HG02623 (cell line): ENCODE measurements around the gene FIBCD1.
"Not testable (repeated sequence)": the region's sequence is repeated elsewhere in the genome, so short reads cannot be mapped to it uniquely, and the experiment has no call there.

Source experiments
- ATAC-seq: cut with Tn5 transposase; IDR thresholded peaks from one replicate; pipeline ENCODE4 v1.9.1; 2021; ENCODE audit warnings: moderate library complexity; ENCODE audit not compliant: unreplicated experiment

The FIBCD1 gene

DNA sequence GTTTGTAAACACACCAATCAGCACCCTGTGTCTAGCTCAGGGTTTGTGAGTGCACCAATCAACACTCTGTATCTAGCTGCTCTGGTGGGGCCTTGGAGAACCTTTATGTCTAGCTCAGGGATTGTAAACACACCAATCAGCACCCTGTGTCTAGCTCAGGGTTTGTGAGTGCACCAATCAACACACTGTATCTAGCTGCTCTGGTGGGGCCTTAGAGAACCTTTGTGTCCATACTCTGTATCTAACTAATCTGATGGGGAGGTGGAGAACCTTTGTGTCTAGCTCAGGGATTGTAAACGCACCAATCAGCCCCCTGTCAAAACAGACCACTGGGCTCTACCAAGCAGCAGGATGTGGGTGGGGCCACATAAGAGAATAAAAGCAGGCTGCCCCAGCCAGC lies 28.4 kb downstream of the FIBCD1 start:
- not testable (repeated sequence) for ATAC-seq

DNA sequence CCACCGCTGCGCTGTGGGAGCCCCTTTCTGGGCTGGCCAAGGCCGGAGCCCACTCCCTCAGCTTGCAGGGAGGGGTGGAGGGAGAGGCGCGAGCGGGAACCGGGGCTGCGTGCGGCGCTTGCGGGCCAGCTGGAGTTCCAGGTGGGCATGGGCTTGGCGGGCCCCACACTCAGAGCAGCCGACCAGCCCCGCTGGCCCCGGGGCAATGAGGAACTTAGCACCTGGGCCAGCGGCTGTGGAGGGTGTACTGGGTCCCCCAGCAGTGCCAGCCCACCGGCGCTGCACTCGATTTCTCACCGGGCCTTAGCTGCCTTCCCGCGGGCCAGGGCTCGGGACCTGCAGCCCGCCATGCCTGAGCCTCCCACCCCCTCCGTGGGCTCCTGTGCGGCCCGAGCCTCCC lies 29.0 kb downstream of the FIBCD1 start:
- not testable (repeated sequence) for ATAC-seq

DNA sequence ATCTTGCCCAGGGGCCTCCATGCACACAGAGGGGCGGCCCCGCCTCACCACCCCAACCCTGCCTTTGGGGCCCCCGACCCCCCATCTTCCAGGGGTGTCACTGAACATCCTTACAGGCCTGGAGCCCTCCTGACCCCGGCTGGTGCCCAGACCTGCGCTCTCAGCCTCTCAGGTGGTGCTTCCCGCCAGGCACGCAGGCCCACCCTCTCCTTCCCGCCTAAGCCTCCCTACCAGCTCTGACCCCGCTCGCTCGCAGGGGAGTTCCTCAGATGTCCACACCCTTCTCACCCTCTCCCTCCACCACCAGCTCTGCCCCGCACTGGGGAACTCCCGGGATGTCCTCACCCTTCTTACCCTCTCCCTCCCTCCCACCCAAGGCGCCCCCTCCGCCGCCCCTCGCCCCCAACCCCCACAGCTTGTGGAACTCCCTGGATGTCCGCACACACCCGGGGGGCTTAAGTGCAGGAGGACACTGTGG lies 30.1 kb downstream of the FIBCD1 start:
- no peak for ATAC-seq

DNA sequence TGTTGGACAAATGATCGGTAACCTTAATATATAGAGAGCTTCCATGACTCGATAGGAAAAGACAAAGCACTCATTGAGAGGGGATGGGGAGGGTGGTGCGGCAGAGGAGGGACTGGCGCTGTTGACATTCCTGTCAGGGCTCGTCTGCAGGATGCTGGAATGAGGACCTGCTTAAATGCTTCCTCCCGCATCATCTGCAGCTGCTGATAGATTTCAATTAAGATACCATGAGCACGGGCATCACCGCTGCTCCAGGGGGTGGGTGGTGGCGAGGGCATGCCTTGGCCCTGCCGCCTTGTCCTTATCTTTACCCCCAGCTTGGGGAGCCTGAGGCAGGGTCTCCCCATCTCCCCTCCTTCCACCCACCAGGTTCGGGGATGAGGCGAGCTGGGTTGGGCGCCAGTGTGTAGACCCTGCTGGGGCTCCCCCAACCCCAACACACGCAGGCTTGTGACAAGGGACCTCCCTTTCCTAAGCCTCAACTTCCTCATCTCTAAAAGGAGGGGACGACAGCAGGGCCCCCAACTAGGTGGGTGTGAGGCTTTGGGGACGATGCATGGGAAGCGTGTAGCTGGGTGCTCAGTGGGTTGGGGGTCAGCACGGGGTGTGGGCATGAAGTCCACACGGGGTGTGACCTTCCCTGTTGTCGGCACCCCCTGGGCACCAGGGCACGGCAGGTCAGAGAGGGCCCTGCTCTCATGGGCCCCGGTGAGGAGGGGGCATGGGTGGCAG lies 30.7 kb downstream of the FIBCD1 start:
- ATAC-seq: no peak

DNA sequence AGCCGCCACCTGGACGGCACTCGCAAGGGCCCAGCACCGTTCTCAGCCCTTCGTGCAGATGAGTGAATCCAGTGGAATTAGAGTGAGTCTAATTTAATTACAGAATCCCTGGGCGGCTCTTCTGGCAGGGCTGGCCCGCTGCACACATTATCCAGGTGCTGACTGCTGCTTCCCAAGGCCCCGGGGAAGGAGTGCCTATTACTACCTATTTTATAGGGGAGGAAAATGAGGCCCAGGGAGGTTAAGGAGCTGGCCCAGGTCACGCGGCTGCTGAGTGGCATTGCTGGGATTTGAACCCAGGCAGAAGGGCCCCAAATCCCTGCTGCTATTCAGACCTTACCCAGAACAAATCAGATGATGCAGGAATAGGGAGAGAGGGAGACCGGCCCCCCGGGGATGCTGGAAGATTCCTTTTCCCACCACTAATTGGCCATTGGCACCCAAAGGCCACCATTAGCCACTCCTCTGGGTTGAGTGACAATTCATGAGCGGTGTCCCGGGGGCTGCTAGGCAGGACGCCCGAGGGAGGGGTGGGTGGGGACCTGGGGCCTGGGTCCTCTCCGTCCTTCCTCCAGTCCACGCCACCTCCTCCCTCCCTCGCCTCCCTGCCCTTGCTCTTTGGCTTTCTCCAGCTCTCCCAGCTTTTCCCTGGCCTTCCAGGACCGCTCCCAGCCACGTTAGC lies 32.2 kb downstream of the FIBCD1 start:
- no peak for ATAC-seq

DNA sequence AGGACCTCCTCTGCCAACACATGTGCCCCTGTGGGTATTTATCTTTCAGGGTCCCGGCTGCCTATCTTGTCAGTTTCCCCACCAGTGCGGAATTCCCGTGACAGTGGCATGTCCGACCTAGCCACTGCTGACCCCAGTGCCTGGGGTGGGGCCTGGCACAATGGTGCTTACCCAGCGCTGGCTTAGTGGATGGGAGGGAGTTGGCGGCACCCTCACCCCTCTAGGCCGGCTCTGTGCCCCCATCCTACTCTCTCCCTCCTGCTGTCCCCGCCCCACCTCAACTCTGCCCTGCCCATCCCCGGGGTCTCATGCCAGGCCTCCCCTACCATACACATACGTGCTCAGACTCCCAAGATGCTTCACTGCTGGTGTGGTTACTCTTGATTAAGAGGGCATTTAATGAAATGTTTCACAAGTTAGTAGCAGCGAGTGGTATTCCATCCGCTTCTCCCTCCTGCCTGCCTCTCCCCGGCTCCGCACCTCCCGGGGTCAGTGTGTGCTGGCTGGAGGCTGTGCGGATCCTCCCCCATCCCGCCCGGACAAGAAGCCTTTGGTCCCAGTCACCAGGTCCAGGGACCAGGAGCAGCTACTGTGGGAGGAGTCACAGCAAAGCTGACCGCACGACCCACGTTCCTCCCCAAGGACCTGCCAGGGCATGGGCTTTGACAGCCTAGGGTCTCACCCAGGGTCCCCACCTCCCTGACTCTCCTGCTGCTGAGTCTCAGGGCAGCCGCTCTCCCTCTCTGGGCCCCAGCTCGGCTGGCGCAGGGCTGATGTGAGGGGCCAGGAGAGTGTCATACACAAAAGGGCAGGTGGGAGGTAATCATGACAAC lies 32.9 kb downstream of the FIBCD1 start:
- no peak for ATAC-seq

DNA sequence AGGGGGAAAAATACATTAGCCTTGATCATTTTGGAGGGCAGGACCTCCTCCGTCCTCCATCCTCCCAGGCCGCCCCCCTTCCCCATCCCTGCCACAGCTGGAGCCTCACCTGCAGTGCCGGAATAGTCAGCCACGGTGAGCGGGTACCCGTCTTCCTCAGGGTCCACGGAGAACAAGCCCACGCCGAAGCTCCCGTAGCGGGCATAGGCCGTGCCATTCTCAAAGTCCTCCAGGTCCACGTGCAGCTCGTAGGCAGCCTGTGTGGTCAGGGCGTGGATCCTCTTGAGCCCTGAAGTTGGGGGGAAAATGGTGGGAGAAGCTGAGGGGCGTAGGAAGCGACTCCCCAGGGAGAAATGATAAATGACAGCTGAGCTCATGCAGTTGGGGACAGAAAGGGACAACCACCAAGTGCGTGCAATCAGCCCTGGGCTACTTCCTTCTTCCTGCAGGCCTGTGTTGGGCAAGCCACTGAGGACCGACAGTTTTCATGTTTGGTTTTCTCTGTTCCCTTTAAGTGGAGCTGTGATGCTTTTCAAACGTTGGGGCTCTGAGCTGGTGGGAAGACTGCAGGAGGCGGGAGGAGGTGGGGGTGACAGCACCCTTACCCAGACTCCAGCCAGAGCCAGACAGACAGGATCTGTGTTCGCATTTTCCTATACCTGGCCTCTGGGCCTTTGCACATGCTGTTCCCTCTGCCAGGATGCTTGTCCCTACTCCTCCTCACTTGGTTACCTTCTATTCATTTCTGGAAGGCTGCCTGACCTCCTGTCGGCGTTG lies 33.7 kb downstream of the FIBCD1 start:
- ATAC-seq: no peak

DNA sequence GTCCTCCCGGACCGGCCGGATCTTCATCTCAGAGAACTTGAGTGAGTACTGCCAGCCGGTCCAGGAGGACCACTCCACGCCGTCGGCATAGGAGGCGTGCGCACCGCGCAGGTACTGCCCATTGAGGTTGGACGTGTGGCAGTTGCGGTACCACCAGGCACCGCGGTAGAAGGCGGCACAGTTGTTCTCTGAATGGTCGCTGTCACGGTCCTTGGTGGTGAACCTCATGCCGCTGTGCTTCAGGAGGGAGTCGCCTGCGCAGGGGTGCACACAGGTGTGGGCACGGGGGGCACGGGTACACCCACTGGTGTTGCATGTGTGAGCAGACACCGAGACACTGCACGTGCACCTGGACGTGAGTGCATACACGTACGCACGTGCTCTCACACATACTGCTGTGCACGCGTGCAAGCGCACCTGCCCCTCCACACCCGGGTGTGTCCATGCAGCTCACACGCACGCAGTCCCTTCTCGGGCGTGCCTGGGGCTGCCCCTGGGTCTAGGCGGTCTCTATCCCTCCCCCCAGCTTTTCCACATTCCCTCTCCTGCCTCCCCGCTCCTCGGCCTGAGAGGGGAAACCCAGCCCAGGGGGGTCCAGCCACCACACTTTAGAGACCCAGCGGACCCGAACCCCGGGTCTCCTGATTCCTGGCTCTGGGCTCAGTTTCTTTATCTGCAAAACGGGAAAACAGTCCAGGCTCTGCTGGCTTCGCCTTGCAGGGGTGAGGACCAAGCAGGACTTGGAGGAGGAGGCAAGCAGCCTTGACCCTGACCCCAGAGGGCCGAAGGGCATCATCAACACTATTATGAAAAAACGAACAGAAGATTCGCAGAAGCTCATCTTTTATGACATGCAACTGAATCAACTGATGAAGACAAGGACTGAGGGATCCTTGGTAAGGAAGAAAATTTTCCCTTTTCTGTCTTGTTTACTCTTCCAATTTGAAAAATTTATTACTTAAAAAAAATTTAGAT lies 34.7 kb downstream of the FIBCD1 start:
- ATAC-seq: no peak

DNA sequence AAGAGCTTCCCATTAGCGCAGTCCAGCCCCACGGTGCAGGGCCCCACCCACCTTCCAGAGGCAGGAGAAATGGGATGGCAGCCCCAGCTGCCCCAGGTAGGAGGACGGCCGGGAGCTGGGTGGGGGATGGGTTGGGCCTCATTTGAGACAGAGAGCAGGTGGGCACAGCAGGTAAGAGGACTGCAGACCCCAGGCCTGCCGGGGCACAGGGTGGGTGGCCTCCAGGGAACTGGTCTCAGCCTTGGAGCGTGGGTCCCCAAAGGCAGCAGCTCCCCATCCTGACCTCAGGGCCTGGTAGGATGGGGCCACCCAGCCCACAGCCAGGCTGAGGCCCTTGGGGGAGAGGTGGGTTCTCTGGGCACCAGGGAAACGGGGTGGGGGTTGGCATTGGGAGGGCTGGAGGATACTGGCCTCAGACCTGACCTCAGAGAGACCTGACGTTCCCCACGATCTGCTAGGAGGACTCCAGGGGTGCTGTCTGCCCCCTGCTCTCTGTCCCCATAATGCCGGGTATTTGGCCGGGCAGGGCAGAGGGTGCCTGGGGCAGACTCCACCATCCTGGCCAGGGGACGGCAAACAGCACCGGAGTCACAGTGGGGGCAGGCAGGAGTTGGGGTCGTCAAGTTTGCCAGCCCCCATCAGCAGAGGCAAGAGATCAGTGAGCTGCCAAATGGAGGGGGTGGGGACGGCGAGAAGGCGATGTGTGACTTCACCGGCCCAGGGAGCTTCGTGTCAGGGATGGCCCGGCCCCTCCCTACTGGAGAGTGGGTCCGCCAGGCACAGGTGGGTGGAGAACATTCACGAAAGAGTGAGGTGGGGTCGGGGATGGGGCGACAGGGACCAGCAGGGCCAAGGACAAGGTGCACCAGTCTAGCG lies 35.6 kb downstream of the FIBCD1 start:
- ATAC-seq: no peak

DNA sequence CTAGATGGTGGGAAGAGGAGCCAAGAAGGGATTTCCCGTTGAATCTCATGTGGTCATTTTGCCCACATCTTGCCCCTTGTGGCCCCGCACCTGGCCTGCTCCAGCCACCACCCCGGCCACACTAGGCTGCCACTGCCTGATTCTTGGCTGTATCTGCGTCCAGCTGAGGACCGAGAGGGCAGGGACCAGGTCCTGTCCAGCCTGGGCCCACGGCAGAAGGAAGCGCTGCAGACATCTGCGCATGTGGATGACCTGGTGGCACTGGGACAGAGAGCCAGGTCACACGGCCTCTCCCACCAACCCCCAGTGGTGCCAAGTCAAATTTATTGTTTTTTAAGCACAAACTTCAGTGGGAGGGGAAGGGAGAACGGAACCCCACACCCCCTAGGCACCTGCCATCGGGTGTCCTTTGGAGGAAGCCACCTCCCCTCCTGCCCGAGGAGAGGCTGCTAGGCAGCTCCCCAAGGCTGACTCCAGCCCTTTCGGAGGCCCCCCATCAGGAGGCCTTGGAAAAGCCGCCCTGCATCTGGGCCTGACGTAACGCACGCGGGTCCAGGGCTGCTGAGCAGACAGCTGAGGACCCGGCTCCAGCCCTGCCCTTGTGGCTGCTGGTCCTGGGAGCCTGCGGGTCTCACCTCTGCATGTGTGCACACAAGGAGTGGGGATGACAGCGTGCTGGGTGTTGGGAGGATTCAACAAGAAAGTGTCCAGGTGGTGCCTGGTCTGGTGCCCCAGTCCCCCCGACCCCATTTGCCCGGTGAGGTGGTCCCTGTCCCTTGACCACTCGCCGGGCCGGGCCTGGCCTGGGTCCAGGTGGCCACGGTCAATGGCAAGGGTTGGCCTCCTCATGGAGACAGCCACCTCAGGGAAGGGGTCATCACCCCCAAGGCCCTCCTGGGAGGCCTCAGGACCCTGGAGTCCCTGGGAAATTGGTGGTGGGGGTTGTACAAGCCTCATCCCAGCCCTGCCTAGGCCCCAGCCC lies 36.6 kb downstream of the FIBCD1 start:
- no peak for ATAC-seq

DNA sequence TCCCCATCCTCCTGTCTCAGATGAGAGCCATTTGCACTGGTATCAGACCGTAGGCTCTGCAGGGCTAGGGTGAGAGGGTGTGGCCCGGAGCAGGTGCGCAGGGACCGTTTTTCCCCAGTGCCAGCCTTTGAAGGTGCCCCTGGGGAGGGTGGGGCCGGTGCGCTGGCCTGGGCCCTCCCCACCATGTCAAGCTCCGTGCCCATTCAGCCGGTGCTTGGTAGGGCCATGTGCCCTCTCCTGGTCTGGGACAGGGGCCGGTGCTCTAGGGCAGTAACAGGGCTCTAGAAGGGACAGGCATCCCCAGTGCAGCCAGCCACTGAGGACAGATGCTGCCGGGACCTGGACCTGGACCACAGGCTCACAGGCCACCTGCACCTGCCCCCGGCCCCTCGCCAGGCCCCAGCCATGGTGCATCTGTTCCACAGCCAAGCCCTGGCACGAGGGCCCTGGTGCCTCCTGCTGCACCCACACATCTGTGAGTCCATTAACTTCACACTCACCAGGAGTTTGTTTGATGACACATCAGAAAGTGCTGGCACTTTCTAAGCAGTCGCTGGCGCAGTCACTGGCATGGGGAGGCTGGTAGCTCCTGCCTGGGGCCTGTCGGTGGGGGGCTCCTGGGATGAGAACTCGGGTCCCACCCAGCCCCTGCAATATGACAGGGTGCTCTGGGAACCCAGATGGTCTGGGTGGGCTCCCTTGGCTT lies 37.4 kb downstream of the FIBCD1 start:
- ATAC-seq: no peak

DNA sequence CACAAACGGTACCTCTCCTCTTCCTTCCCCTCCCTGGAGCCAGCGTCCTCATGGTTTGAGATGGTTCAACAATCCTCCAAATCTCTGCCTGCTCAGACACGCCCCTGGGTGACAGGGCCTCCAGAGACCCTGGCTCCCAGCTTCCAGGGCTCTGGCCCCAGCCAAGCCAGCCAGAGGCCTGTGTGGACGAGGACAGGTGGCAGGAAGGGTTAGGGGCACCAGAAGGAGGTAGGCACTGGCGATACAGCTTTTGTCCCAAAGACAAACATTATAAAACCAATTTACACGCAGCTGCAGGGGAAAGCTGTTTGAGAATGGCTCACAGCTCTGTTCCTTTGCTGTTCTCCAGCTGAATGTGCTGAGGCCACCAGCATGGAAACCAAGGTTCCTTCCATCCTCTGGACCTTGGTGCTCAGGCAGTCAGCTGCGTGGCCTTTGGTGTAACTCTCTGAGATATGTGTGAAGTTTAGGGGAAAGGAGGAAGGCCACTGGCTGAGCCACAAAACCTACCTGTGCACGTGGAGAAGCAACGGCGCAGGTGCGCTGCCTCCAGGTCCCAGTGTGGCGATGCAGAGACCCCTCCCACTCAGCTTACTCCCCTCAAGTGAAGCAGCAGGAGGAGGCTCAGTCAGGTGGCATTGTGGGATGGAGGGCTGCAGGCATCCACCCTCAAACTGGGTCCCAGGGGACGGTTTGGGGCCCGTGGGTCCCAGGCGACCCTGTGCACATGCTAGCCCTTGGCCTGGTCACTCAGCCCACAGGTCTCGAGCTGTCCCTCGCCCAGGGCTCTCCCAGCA lies 38.1 kb downstream of the FIBCD1 start:
- no peak for ATAC-seq

DNA sequence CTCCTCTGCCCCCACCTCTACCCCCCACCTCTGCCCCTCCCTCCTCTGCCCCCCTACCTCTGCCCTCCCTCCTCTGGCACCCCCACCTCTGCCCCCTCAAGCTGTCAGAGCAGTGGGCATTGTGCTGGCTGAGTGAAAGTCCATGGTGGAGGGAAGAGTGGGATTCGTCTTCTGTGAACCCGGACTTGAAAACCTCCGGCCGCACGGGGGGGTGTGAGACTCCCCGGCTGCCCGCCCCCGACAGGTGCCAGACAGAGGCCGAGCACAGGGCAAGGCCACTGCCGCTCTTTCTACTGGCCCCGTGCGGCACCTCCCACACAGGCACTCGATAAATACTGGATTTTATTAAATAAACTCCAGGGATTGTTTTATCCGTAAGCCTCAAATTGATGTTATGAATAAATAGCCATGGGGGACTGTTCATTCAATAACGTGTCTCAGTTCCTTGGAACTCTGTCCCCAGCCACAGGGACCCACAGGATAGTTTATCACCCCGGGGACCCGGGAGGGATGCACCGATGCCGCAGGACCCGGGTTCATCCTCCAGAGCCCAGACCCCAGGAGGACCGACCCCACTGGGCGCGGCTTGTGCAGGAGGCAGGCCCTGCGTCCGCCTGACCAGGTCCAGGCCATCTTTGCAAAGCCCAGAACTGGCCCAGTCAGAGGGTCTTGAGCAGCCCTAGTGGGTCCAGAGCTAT lies 39.8 kb downstream of the FIBCD1 start:
- no peak for ATAC-seq

DNA sequence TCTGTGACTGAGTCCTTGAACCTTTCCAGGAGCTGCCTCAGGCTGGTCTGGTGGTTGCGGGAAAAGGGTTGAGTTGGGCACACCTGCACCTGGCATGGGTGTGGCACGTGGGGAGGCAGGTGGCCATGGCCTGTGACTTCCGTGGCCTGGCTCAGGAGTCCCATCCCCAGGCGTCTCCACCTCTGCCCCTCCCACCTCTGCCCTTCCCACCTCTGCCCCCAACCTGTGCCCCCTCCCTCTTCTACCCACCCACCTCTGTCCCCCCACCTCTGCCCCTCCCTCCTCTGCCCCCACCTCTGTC lies 40.5 kb downstream of the FIBCD1 start:
- ATAC-seq: no peak

DNA sequence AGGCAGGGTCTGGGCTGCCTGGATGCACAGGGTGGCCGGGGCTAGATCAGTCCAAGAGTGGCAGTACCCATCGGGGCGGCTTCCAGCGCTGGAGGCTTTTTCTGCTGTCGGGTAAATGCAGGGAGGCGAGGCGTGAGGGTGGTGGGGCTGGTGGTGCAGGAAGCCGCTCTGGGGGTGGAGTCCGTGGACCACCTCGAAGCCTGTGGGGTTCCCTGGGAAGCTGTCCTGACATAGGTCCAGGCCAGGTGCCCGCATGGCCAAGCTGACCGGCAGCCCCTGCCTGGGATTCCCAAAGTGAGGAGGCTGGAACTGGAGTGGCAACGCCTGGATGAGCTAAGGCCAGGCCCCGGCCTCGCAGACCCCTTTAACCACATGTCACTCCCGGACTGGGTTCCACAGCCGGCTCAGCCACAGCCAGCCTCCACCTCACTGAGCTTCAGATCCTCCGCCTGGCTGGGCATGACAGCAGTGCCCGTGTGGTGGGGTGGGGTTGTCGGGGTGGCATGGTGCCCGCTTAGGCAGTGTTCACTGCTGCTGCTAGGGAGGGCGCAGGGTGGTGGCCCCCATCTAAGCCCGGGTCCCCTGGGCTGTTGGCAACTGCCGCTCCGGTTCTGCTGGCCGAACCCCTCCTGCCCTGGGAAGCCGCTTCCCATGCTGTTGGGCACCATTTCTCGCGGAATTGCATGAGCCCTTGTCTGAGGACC lies 41.0 kb downstream of the FIBCD1 start:
- ATAC-seq: no peak
